Astrocyte of the cerebellum (primary cell): ENCODE data around the gene RAB3C.
A peak's percentile ranks its signal among the peaks of the same experiment; 100 is the strongest.

Experiments
- DNase-seq: peaks from one replicate; pipeline ENCODE4 v3.0.0-alpha.2; 2011; ENCODE audit warnings: low read depth
- H3K4me3 ChIP-seq: 2 replicates; pipeline ENCODE4 v1.5.1; 2011; ENCODE audit warnings: mild to moderate bottlenecking, low read depth, low read length, moderate library complexity
- CTCF ChIP-seq: IDR thresholded peaks from 2 replicates; pipeline ENCODE4 v1.5.1; 2012; ENCODE audit warnings: low read length, low read depth, moderate library complexity, mild to moderate bottlenecking; ENCODE audit errors: missing control alignments
- in situ Hi-C: cut with HindIII; loops from 2 replicates; pipeline ENCODE4 v1.10.0; 2017; ENCODE audit warnings: low sequenced_read_pairs

RAB3C gene

GRCh38 chr5:58849223-58849622, 266.3 kb downstream of the RAB3C start:
- TF ChIP-seq CTCF, result no peak
- no peak overlapping the region for H3K4me3 ChIP-seq
- DNase-seq, result no peak
- in situ Hi-C loops, result no loop called here

- peak; percentile 51 for TF ChIP-seq CTCF
- in situ Hi-C loops, result loop anchor here (5.0 kb wide), 1 partner anchor 353 kb away; no protein-coding TSS in a partner anchor
- peak; percentile 32 for DNase-seq
- no peak overlapping the region for H3K4me3 ChIP-seq
Measured at GRCh38 chr5:58849921-58850667, 267.2 kb downstream of the RAB3C start.

GRCh38 chr5:58851153-58851552, 268.3 kb downstream of the RAB3C start:
- in situ Hi-C loops, result loop anchor here (5.0 kb wide), 1 partner anchor 354 kb away; no protein-coding TSS in a partner anchor
- no peak for TF ChIP-seq CTCF

GRCh38 chr5:58851571-58851970, 268.7 kb downstream of the RAB3C start:
- DNase-seq, result no peak
- no peak overlapping the region for H3K4me3 ChIP-seq
- in situ Hi-C loops, result loop anchor here (5.0 kb wide), 1 partner anchor 354 kb away; no protein-coding TSS in a partner anchor
- TF ChIP-seq CTCF, result no peak

More at GRCh38 chr5:58851153-58851552, 268.3 kb downstream of the RAB3C start:
- no peak for DNase-seq
- H3K4me3 ChIP-seq, result no peak overlapping the region

- H3K4me3 ChIP-seq, result no peak overlapping the region
- TF ChIP-seq CTCF, result no peak
- DNase-seq, result no peak
- in situ Hi-C loops, result loop anchor here (5.0 kb wide), 1 partner anchor 355 kb away; no protein-coding TSS in a partner anchor
Measured at GRCh38 chr5:58852566-58852965, 269.7 kb downstream of the RAB3C start.

- no peak for DNase-seq
- no peak overlapping the region for H3K4me3 ChIP-seq
Measured at GRCh38 chr5:58854441-58854840, 271.6 kb downstream of the RAB3C start.

More at GRCh38 chr5:58854441-58854840, 271.6 kb downstream of the RAB3C start:
- in situ Hi-C loops, result loop anchor here (5.0 kb wide), 1 partner anchor 357 kb away; no protein-coding TSS in a partner anchor
- no peak for TF ChIP-seq CTCF
